ENCODE data around the gene ZNF296. TPM values are rescaled to one million over a fixed set of nuclear protein-coding genes. Genes with fewer than 3 reads are reported as not detected.
A peak's percentile ranks its signal among the peaks of the same experiment; 100 is the strongest.

The ZNF296 gene
- total and polyA plus RNA-seq, 2 of the 13 experiments (the other 11 are each of a cell fraction or from before 2014, with no cell fraction given): 0.26 to 0.62 TPM

- ATAC-seq: no peak
- no peak overlapping the region for H3K4me3 ChIP-seq (replicated peaks in 1 of 3; ENCODE audit: insufficient read depth in 1 of 3, low read depth in 2 of 3, low read length in 3 of 3)
- H4K20me1 ChIP-seq (ENCODE audit: insufficient read depth, low read length): peaks cover 18% of the 10 kb centered on the region
- H3K9ac ChIP-seq (ENCODE audit: insufficient read depth, low read depth, low read length): no peak overlapping the region
- TF ChIP-seq ZNF263 (CRISPR knock-in tag; IDR thresholded peaks at IDR 0.05) (peak; percentile 36; the same call in 1 of the 2 replicates), ATAD3A (CRISPR knock-in tag; IDR thresholded peaks at IDR 0.05) (no peak)
- no peaks in the 10 kb centered on the region for H3K27me3 ChIP-seq (ENCODE audit: control insufficient read depth in 1 of 2, insufficient read depth in 2 of 2, low read length in 2 of 2)
- ChIA-PET POLR2A (no interaction called here), CTCF (ENCODE audit: low intra/inter-chr PET ratio, low total read pairs) (no interaction called here)
- no peak for FAIRE-seq
- no TSS peak for BruUV-seq (replicated peaks)
- WGBS (ENCODE audit: low lambda C conversion rate): 78% methylated on average over 5 of the region's 8 CpGs
- in situ Hi-C loops (cut with HindIII; ENCODE audit: extremely low pct_ligation_motif_present, low pct_unique_long_range_greater_than_20kb) (no loop called here), intact Hi-C loops (cut with micrococcal nuclease; ENCODE audit: unreplicated experiment) (no loop called here)
- no peak overlapping the region for H3K4me2 ChIP-seq (ENCODE audit: low read depth, low read length)
- H3K9me3 ChIP-seq (ENCODE audit: low read length): no peaks in the 10 kb centered on the region
- peaks cover 98% of the 10 kb centered on the region for H3K79me2 ChIP-seq (ENCODE audit: insufficient read depth, low read length)
- H3K27ac ChIP-seq (ENCODE audit: extremely low read length, insufficient read depth, low read length): no peak overlapping the region
- no peak for DNase-seq (ENCODE audit: low spot score)
- peaks cover 100% of the 10 kb centered on the region for H3K4me1 ChIP-seq (ENCODE audit: insufficient read depth, low read length)
- peaks cover 0 to 5% of the 10 kb centered on the region in 2 experiments; a peak in 2 of 5 replicates for H3K36me3 ChIP-seq (replicated peaks in 1 of 2; ENCODE audit: control insufficient read depth in 1 of 2, insufficient read depth in 2 of 2, low read length in 2 of 2)
- no peak overlapping the region for H2AFZ ChIP-seq (ENCODE audit: low read length)
Observed at GRCh38 chr19:45100846-45101252, 24.6 kb upstream of the ZNF296 start.

- no peak for FAIRE-seq
- DNase-seq (ENCODE audit: low spot score): no peak
- peaks cover 100% of the 10 kb centered on the region for H3K4me1 ChIP-seq (ENCODE audit: insufficient read depth, low read length)
- H2AFZ ChIP-seq (ENCODE audit: low read length): no peak overlapping the region
- H3K27me3 ChIP-seq (ENCODE audit: control insufficient read depth in 1 of 2, insufficient read depth in 2 of 2, low read length in 2 of 2): no peaks in the 10 kb centered on the region
- H3K9ac ChIP-seq (ENCODE audit: insufficient read depth, low read depth, low read length): no peak overlapping the region
- peak overlapping the region; percentile 85; the same call in 1 of the 2 replicates for H3K4me2 ChIP-seq (ENCODE audit: low read depth, low read length)
- peaks cover 0 to 5% of the 10 kb centered on the region in 2 experiments; a peak in 2 of 5 replicates for H3K36me3 ChIP-seq (replicated peaks in 1 of 2; ENCODE audit: control insufficient read depth in 1 of 2, insufficient read depth in 2 of 2, low read length in 2 of 2)
- ChIA-PET POLR2A (interaction anchor here (3.2 kb wide), 1 partner anchor 78 kb away, joined by 11 read pairs; the partner anchor contains the start of genes BLOC1S3 and TRAPPC6A), CTCF (ENCODE audit: low intra/inter-chr PET ratio, low total read pairs) (no interaction called here)
- in situ Hi-C loops (cut with HindIII; ENCODE audit: extremely low pct_ligation_motif_present, low pct_unique_long_range_greater_than_20kb): no loop called here
- intact Hi-C loops (cut with micrococcal nuclease; ENCODE audit: unreplicated experiment): no loop called here
- peak overlapping the region; percentile 74 for H3K27ac ChIP-seq (ENCODE audit: extremely low read length, insufficient read depth, low read length)
- BruUV-seq (replicated peaks): no TSS peak
- TF ChIP-seq ZNF776 (CRISPR knock-in tag; IDR thresholded peaks at IDR 0.05) (no peak), POLR2AphosphoS2 (IDR thresholded peaks at IDR 0.05; ENCODE audit: low read depth, low read length) (no peak), GMEB1 (CRISPR knock-in tag; IDR thresholded peaks at IDR 0.05; ENCODE audit: borderline replicate concordance) (no peak), ZNF329 (CRISPR knock-in tag; IDR thresholded peaks at IDR 0.05; ENCODE audit: low read depth) (no peak), ZNF772 (CRISPR knock-in tag; IDR thresholded peaks at IDR 0.05) (no peak), SIN3A (IDR thresholded peaks at IDR 0.05; ENCODE audit: borderline replicate concordance, low read depth, low read length) (no peak), ZNF3 (CRISPR knock-in tag; IDR thresholded peaks at IDR 0.05) (no peak), ZNF75D (CRISPR knock-in tag; IDR thresholded peaks at IDR 0.05; ENCODE audit: borderline replicate concordance) (no peak), CREB1 (IDR thresholded peaks at IDR 0.05) (no peak), CREB1 (CRISPR knock-in tag; IDR thresholded peaks at IDR 0.05) (no peak), BCLAF1 (IDR thresholded peaks at IDR 0.05) (no peak)
- no peaks in the 10 kb centered on the region for H3K9me3 ChIP-seq (ENCODE audit: low read length)
- H3K79me2 ChIP-seq (ENCODE audit: insufficient read depth, low read length): peaks cover 98% of the 10 kb centered on the region
- ATAC-seq: no peak
- H3K4me3 ChIP-seq (replicated peaks in 1 of 3; ENCODE audit: insufficient read depth in 1 of 3, low read depth in 2 of 3, low read length in 3 of 3): no peak overlapping the region
- peaks cover 18% of the 10 kb centered on the region for H4K20me1 ChIP-seq (ENCODE audit: insufficient read depth, low read length)
- WGBS (ENCODE audit: low lambda C conversion rate): 88% methylated on average over 3 of the region's 3 CpGs
Observed at GRCh38 chr19:45100201-45100600, 23.9 kb upstream of the ZNF296 start.
